IMR-90 (cell line): Measurements from ENCODE around the gene SLC27A6. TPM values are rescaled to one million over a fixed set of nuclear protein-coding genes. Genes with fewer than 3 reads are reported as not detected.

Source experiments
- ATAC-seq: fragments of 200-7000 bp; cut with Tn5 transposase; 2 replicates; pipeline ENCODE4 v1.9.1; 2020; ENCODE audit warnings: low read depth, mild to moderate bottlenecking, moderate library complexity
- BruUV-seq: library from RNA; stranded (reverse); fragments of 400-500 nt; replicated peaks from 2 replicates; lab custom pipeline; 2021; lab: Mats Ljungman, UMichigan
- CTCF ChIA-PET: fragments of 300-600 bp; formaldehyde crosslinking; extraction: SDS; loops from one replicate; lab custom pipeline; 2021; ENCODE audit warnings: antibody characterized with exemption; lab: Yijun Ruan, JAX
- POLR2A ChIA-PET: fragments of 300-600 bp; sonication (Branson Sonifier 250); formaldehyde crosslinking; loops from one replicate; lab custom pipeline; 2022; ENCODE audit warnings: antibody characterized with exemption; ENCODE audit not compliant: unreplicated experiment; lab: Charles Lee
- DNase-seq: peaks from one replicate; pipeline ENCODE4 v3.0.0; 2013
- H2AFZ ChIP-seq: replicated peaks from 2 replicates; pipeline ENCODE3; 2013; ENCODE audit warnings: low read length, mild to moderate bottlenecking; ENCODE audit not compliant: poor library complexity
- H2AK5ac ChIP-seq: 2 replicates; pipeline ENCODE4 v1.6.1; 2013; ENCODE audit warnings: low read depth, low read length, inconsistent platforms
- H2AK9ac ChIP-seq: replicated peaks from 2 replicates; pipeline ENCODE3; 2013; ENCODE audit warnings: mild to moderate bottlenecking, low read depth, low read length, moderate library complexity; ENCODE audit not compliant: poor library complexity
- H2BK120ac ChIP-seq: 2 replicates; pipeline ENCODE4 v1.6.1; 2013; ENCODE audit warnings: low read depth, low read length, inconsistent platforms
- H2BK15ac ChIP-seq: 3 replicates; pipeline ENCODE4 v1.6.1; 2013; ENCODE audit warnings: low read depth, low read length, inconsistent platforms
- H2BK20ac ChIP-seq: 2 replicates; pipeline ENCODE4 v1.6.1; 2013; ENCODE audit warnings: low read depth, mild to moderate bottlenecking, inconsistent platforms, low read length, moderate library complexity
- H2BK5ac ChIP-seq: 2 replicates; pipeline ENCODE4 v1.6.1; 2013; ENCODE audit warnings: mild to moderate bottlenecking, low read depth, low read length, inconsistent platforms; ENCODE audit not compliant: poor library complexity, severe bottlenecking
- H3K14ac ChIP-seq: replicated peaks from 2 replicates; pipeline ENCODE4 v1.6.1; 2013; ENCODE audit warnings: low read depth, low read length, inconsistent platforms
- H3K18ac ChIP-seq: 2 replicates; pipeline ENCODE4 v1.6.1; 2013; ENCODE audit warnings: low read depth, low read length, control low read depth
- H3K23ac ChIP-seq: 2 replicates; pipeline ENCODE4 v1.6.1; 2013; ENCODE audit warnings: low read depth, low read length, inconsistent platforms
- H3K27ac ChIP-seq: 2 replicates; pipeline ENCODE4 v1.5.1; 2013; ENCODE audit warnings: mild to moderate bottlenecking, control low read depth, low read length; ENCODE audit not compliant: insufficient read depth
- H3K27me3 ChIP-seq: 2 replicates; pipeline ENCODE4 v1.6.1; 2013; ENCODE audit warnings: low read length; ENCODE audit not compliant: control insufficient read depth, insufficient read depth
- H3K36me3 ChIP-seq: 2 replicates; pipeline ENCODE4 v1.6.1; 2013; ENCODE audit warnings: low read length, mixed read lengths; ENCODE audit not compliant: control insufficient read depth, insufficient read depth
- H3K4ac ChIP-seq: 2 replicates; pipeline ENCODE4 v1.6.1; 2013; ENCODE audit warnings: low read depth, low read length, inconsistent platforms
- H3K4me1 ChIP-seq: 2 replicates; pipeline ENCODE4 v1.6.1; 2013; ENCODE audit warnings: low read length, mixed read lengths; ENCODE audit not compliant: control insufficient read depth, insufficient read depth
- H3K4me2 ChIP-seq: 2 replicates; pipeline ENCODE4 v1.6.1; 2013; ENCODE audit warnings: low read depth, mild to moderate bottlenecking, control low read depth, low read length, moderate library complexity
- H3K4me3 ChIP-seq: 2 replicates; pipeline ENCODE4 v1.5.1; 2013; ENCODE audit warnings: low read depth, mild to moderate bottlenecking, control low read depth, low read length, moderate library complexity; ENCODE audit not compliant: insufficient read depth
- H3K56ac ChIP-seq: 2 replicates; pipeline ENCODE4 v1.6.1; 2013; ENCODE audit warnings: low read length, inconsistent platforms; ENCODE audit not compliant: insufficient read depth; ENCODE audit errors: extremely low read depth
- H3K79me1 ChIP-seq, 2 experiments: 2 replicates each; pipeline ENCODE4 v1.6.1; 2013; ENCODE audit warnings: low read length in 2 of 2, inconsistent platforms in 1 of 2, low read depth in 1 of 2
- H3K9ac ChIP-seq: 2 replicates; pipeline ENCODE4 v1.6.1; 2013; ENCODE audit warnings: low read depth, low read length, control low read depth
- H3K9me1 ChIP-seq: 2 replicates; pipeline ENCODE4 v1.6.1; 2013; ENCODE audit warnings: low read length, inconsistent platforms; ENCODE audit not compliant: insufficient read depth
- H3K9me3 ChIP-seq: 2 replicates; pipeline ENCODE4 v1.6.1; 2013; ENCODE audit warnings: low read length; ENCODE audit not compliant: control insufficient read depth, insufficient read depth
- H4K20me1 ChIP-seq: 2 replicates; pipeline ENCODE4 v1.6.1; 2013; ENCODE audit warnings: low read length, inconsistent platforms; ENCODE audit not compliant: insufficient read depth
- H4K5ac ChIP-seq: 2 replicates; pipeline ENCODE4 v1.6.1; 2013; ENCODE audit warnings: mild to moderate bottlenecking, low read depth, low read length, control low read depth
- H4K8ac ChIP-seq, 2 experiments: 2 replicates each; pipeline ENCODE4 v1.6.1; 2013; ENCODE audit warnings: low read depth in 2 of 2, low read length in 2 of 2, control low read depth in 1 of 2, inconsistent platforms in 1 of 2
- H4K91ac ChIP-seq: 2 replicates; pipeline ENCODE4 v1.6.1; 2013; ENCODE audit warnings: low read depth, low read length, inconsistent platforms; ENCODE audit not compliant: insufficient read depth
- BHLHE40 ChIP-seq: fragments of 150-350 bp; IDR thresholded peaks from 2 replicates; pipeline ENCODE4 v1.6.1; 2016; ENCODE audit warnings: mild to moderate bottlenecking, low read depth, low read length
- CEBPB ChIP-seq: IDR thresholded peaks from 2 replicates; pipeline ENCODE4 v1.6.1; 2012; ENCODE audit warnings: low read depth, low read length, improper control_type of control experiment
- ELK1 ChIP-seq: fragments of 150-350 bp; IDR thresholded peaks from 2 replicates; pipeline ENCODE4 v1.6.1; 2016; ENCODE audit warnings: low read depth, mild to moderate bottlenecking, low read length, moderate library complexity, borderline replicate concordance
- MAFK ChIP-seq: IDR thresholded peaks from 2 replicates; pipeline ENCODE4 v1.6.1; 2012; ENCODE audit warnings: low read depth, low read length, improper control_type of control experiment
- MXI1 ChIP-seq: IDR thresholded peaks from 2 replicates; pipeline ENCODE4 v1.6.1; 2012; ENCODE audit warnings: low read depth, mild to moderate bottlenecking, low read length, moderate library complexity, borderline replicate concordance
- POLR2A ChIP-seq: IDR thresholded peaks from 2 replicates; pipeline ENCODE4 v1.6.1; 2012; ENCODE audit warnings: mild to moderate bottlenecking, low read depth, low read length
- RAD21 ChIP-seq: IDR thresholded peaks from 2 replicates; pipeline ENCODE4 v1.6.1; 2012; ENCODE audit warnings: low read length, improper control_type of control experiment
- RCOR1 ChIP-seq: IDR thresholded peaks from 2 replicates; pipeline ENCODE4 v1.6.1; 2012; ENCODE audit warnings: mild to moderate bottlenecking, low read length, improper control_type of control experiment; ENCODE audit not compliant: insufficient replicate concordance
- USF2 ChIP-seq: fragments of 150-350 bp; IDR thresholded peaks from 2 replicates; pipeline ENCODE4 v1.6.1; 2017; ENCODE audit warnings: mild to moderate bottlenecking, antibody characterized with exemption, low read length, low read depth
- WGBS, 2 experiments: methylation state at CpG; one replicate each; pipeline versions ENCODE4 v1.1.5 to v1.1.7; 2013; ENCODE audit warnings: missing lambda C conversion rate in 2 of 2; ENCODE audit not compliant: insufficient read length in 1 of 2; ENCODE audit errors: extremely low coverage in 2 of 2; 5-methylcytosine and 5-hydroxymethylcytosine counted together
- dilution Hi-C: fragments of 300-500 bp; cut with HindIII; formaldehyde crosslinking; loops from one replicate; pipeline ENCODE4 v1.14.3; 2018; ENCODE audit warnings: low sequenced_read_pairs; ENCODE audit not compliant: unreplicated experiment
- in situ Hi-C: fragments of 300-500 bp; cut with MboI; formaldehyde crosslinking; loops from 3 replicates; pipeline ENCODE4 v1.14.3; 2019; ENCODE audit warnings: low sequenced_read_pairs, inconsistent platforms, mixed read lengths
- intact Hi-C: fragments of 100-400 bp; cut with micrococcal nuclease; formaldehyde crosslinking; loops from 2 replicates; pipeline ENCODE4 v1.10.0; 2022
- polyA plus RNA-seq, 3 experiments: library from polyadenylated mRNA; depleted of rRNA; stranded (reverse); fragments of >200 nt; gene quantifications; 2 replicates each; pipeline ENCODE4 v1.2.3, GENCODE V29; 2012; ENCODE audit warnings: low replicate concordance in 1 of 3
- total RNA-seq: library from RNA; depleted of rRNA; stranded (reverse); fragments of >200 nt; gene quantifications from 2 replicates; pipeline ENCODE4 v1.2.3, GENCODE V29; 2012

SLC27A6 gene
- total and polyA plus RNA-seq, 2 of the 4 experiments (the other 2 are of a cell fraction): under 0.01 to 0.02 TPM

GRCh38 chr5:129078660-129079059 lies 113.4 kb downstream of the SLC27A6 start:
- ChIA-PET CTCF (interaction anchor here (1.6 kb wide), 1 partner anchor 16 kb away, joined by 3 read pairs; the partner anchor contains the start of gene ISOC1), POLR2A (no interaction called here)
- Histone ChIP-seq H2BK15ac (no peak overlapping the region), H3K4me2 (no peak overlapping the region), H4K91ac (no peak overlapping the region), H3K23ac (no peak overlapping the region), H3K18ac (no peak overlapping the region), H3K14ac (no peak overlapping the region), H3K9me1 (no peaks in the 10 kb centered on the region), H2AK5ac (no peak overlapping the region), H2BK5ac (no peak overlapping the region), H3K56ac (no peak overlapping the region), H2AFZ (no peak overlapping the region), H3K9ac (no peak overlapping the region), H2BK20ac (no peak overlapping the region), H3K79me1 (no peaks in the 10 kb centered on the region), H2BK120ac (no peak overlapping the region), H3K4ac (no peak overlapping the region), H3K27ac (no peak overlapping the region), H2AK9ac (no peak overlapping the region), H3K4me3 (no peak overlapping the region), H4K8ac (no peak overlapping the region), H4K20me1 (no peaks in the 10 kb centered on the region), H3K27me3 (no peaks in the 10 kb centered on the region), H3K4me1 (no peaks in the 10 kb centered on the region), H3K36me3 (no peaks in the 10 kb centered on the region), H3K9me3 (no peaks in the 10 kb centered on the region), H4K5ac (no peak overlapping the region)
- ATAC-seq (no peak), DNase-seq (no peak)
- TF ChIP-seq MXI1 (no peak), MAFK (no peak), RAD21 (no peak), CEBPB (no peak), ELK1 (no peak), POLR2A (no peak), RCOR1 (no peak), USF2 (no peak), BHLHE40 (no peak)
- intact Hi-C loops: no loop called here
- BruUV-seq: no TSS peak
- dilution Hi-C loops: no loop called here
- in situ Hi-C loops: no loop called here
- WGBS, 2 experiments: no CpG with 5 or more reads among the region's 3 CpGs
